Osteocyte (in vitro differentiated cells): ENCODE measurements around the gene SIPA1L3. TPM values are rescaled to one million over a fixed set of nuclear protein-coding genes. Genes with fewer than 3 reads are reported as not detected.
"Not testable (repeated sequence)": the region's sequence is repeated elsewhere in the genome, so short reads cannot be mapped to it uniquely, and the experiment has no call there.

Source experiments
- DNase-seq: peaks from one replicate; pipeline ENCODE4 v3.0.0; 2021; ENCODE audit warnings: mixed read lengths; ENCODE audit not compliant: unreplicated experiment; ENCODE audit errors: extremely low spot score
- H3K27ac Mint-ChIP-seq: one replicate; pipeline ENCODE4 v1.8.0; 2021; ENCODE audit warnings: mild to moderate bottlenecking, mixed read lengths; ENCODE audit not compliant: unreplicated experiment
- H3K27me3 Mint-ChIP-seq: one replicate; pipeline ENCODE4 v1.8.0; 2021; ENCODE audit warnings: mixed read lengths; ENCODE audit not compliant: unreplicated experiment
- H3K36me3 Mint-ChIP-seq: one replicate; pipeline ENCODE4 v1.8.0; 2021; ENCODE audit warnings: mixed read lengths; ENCODE audit not compliant: unreplicated experiment
- H3K4me1 Mint-ChIP-seq: one replicate; pipeline ENCODE4 v1.8.0; 2021; ENCODE audit warnings: mixed read lengths; ENCODE audit not compliant: unreplicated experiment
- H3K4me3 Mint-ChIP-seq: one replicate; pipeline ENCODE4 v1.8.0; 2021; ENCODE audit warnings: mild to moderate bottlenecking, moderate library complexity, mixed read lengths; ENCODE audit not compliant: unreplicated experiment
- H3K9me3 Mint-ChIP-seq: one replicate; pipeline ENCODE4 v1.8.0; 2021; ENCODE audit warnings: mixed read lengths; ENCODE audit not compliant: unreplicated experiment
- total RNA-seq: library from RNA; stranded (reverse); gene quantifications from 2 replicates; pipeline ENCODE4 v1.2.1, GENCODE V29; 2021
- TF ChIP-seq, protein P1 (sequence below): fragments of 200-600 bp; sonication (generic); IDR thresholded peaks from 2 replicates; pipeline ENCODE4 v1.5.0; 2021; ENCODE audit warnings: antibody characterized with exemption, mild to moderate bottlenecking, moderate library complexity

SIPA1L3 gene
- total RNA-seq, 1 donor from 2014 or later = 27.1 TPM

- no peak overlapping the region for H3K4me3 Mint-ChIP-seq
These were observed 2.7 kb downstream of the SIPA1L3 start for GRCh38 chr19:37909661-37910199.

GRCh38 chr19:37914908-37915307 is 7.9 kb downstream of the SIPA1L3 start:
- H3K4me3 Mint-ChIP-seq = no peak overlapping the region
- no peaks in the 10 kb centered on the region for H3K27me3 Mint-ChIP-seq
- no peak overlapping the region for H3K27ac Mint-ChIP-seq
- peaks cover 2% of the 10 kb centered on the region for H3K4me1 Mint-ChIP-seq
- peaks cover 3% of the 10 kb centered on the region for H3K36me3 Mint-ChIP-seq
- no peaks in the 10 kb centered on the region for H3K9me3 Mint-ChIP-seq
- DNase-seq = no peak
- TF ChIP-seq, protein P1, sequence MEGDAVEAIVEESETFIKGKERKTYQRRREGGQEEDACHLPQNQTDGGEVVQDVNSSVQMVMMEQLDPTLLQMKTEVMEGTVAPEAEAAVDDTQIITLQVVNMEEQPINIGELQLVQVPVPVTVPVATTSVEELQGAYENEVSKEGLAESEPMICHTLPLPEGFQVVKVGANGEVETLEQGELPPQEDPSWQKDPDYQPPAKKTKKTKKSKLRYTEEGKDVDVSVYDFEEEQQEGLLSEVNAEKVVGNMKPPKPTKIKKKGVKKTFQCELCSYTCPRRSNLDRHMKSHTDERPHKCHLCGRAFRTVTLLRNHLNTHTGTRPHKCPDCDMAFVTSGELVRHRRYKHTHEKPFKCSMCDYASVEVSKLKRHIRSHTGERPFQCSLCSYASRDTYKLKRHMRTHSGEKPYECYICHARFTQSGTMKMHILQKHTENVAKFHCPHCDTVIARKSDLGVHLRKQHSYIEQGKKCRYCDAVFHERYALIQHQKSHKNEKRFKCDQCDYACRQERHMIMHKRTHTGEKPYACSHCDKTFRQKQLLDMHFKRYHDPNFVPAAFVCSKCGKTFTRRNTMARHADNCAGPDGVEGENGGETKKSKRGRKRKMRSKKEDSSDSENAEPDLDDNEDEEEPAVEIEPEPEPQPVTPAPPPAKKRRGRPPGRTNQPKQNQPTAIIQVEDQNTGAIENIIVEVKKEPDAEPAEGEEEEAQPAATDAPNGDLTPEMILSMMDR = no peak

More at GRCh38 chr19:37909661-37910199, 2.7 kb downstream of the SIPA1L3 start:
- TF ChIP-seq, protein P1 = no peak
- no peak for DNase-seq
- H3K27me3 Mint-ChIP-seq = no peaks in the 10 kb centered on the region
- no peaks in the 10 kb centered on the region for H3K36me3 Mint-ChIP-seq
- no peak overlapping the region for H3K27ac Mint-ChIP-seq
- H3K9me3 Mint-ChIP-seq = no peaks in the 10 kb centered on the region
- peaks cover 19% of the 10 kb centered on the region for H3K4me1 Mint-ChIP-seq

DNA sequence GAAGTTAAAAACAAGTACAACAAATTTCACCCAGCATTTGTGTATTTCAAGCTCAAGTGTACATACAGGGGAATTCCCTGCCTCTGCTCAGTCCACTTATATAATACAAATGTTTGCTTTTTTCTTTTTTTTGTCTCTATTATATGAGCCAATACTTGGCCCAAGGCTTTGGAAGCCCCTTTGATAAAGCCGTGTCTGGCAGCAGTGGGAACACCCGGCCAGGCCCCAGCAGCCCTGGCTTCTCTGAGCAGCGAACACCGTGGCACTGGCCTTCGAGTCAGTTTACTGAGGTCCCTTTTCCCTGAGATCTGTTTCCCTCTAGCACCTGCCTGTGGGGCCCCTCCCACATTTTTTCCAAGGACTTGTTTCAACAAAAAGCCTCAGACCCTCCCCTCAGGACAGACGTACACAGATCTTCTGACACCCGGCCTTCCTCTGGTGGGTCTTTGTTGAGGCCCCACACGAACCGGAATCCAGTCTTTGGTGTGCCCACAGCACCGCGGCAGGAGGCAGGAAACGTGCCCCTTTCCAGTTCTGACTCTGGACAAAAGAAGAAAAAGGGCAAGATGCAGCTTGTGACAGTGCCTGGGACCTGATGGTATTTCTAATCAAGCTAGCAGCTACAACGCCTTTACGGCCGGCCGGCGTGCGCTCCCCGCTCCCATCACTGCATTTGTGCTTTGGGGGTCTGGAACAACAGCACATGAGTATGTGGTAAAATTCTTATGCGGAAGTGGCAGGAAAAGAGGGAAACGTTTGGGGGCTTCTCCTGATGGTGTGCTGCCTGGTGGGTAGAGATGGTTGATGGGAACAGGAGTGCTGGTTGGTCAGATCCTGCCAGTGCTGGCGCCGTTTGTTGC is 13.8 kb downstream of the SIPA1L3 start:
- no peak for DNase-seq
- Mint-ChIP-seq H3K4me1 (peaks cover 8% of the 10 kb centered on the region), H3K27ac (peak overlapping the region; percentile 50), H3K4me3 (no peak overlapping the region), H3K9me3 (peaks cover 3% of the 10 kb centered on the region), H3K36me3 (peaks cover 6% of the 10 kb centered on the region), H3K27me3 (no peaks in the 10 kb centered on the region)
- TF ChIP-seq, protein P1 = no peak

DNA sequence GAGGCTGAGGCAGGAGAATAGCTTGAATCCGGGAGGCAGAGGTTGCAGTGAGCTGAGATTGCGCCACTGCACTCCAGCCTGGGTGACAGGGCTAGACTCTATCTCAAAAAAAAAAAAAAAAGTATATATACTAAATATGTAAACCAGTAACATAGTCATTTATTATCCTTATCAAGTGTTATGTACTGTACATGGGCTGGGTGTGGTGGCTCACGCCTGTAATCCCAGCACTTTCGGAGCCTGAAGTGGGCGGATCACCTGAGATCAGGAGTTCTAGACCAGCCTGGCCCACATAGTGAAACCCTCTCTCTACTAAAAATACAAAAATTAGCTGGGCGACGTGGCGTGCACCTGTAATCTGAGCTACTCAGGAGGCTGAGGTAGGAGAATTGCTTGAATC is 17.6 kb downstream of the SIPA1L3 start:
- H3K36me3 Mint-ChIP-seq, H3K27ac Mint-ChIP-seq: not testable (repeated sequence)

DNA sequence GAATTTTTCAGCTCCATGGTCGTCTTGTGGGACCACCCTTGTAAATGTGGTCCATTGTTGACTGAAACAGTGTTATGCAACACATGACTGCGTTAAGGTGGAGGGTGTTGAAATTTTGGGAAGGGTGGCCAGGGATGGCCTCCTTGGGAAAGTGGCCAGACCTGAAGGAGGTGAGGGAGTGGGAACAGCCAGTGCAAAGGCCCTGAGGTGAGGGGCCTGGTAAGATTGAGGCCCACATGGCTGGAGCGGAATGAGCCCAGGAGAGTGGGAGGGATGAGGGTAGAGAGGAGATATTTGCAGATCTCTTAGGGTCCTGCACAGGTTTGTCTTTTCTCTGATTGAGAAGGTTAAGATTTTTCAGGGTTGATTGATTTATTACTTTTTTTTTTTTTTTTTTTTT is 18.2 kb downstream of the SIPA1L3 start:
- DNase-seq = no peak
- Mint-ChIP-seq H3K4me1 (peaks cover 15% of the 10 kb centered on the region), H3K36me3 (peaks cover 4% of the 10 kb centered on the region), H3K27ac (no peak overlapping the region), H3K9me3 (peaks cover 3% of the 10 kb centered on the region), H3K27me3 (no peaks in the 10 kb centered on the region), H3K4me3 (no peak overlapping the region)
- TF ChIP-seq, protein P1 = no peak

More for the DNA sequence above, 17.6 kb downstream of the SIPA1L3 start:
- not testable (repeated sequence) for H3K9me3 Mint-ChIP-seq, DNase-seq, H3K4me3 Mint-ChIP-seq, H3K27me3 Mint-ChIP-seq
- H3K4me1 Mint-ChIP-seq = peaks cover 14% of the 10 kb centered on the region
